BJ (cell line): Measurements from ENCODE around the gene CDC23. TPM values are rescaled to one million over a fixed set of nuclear protein-coding genes. Genes with fewer than 3 reads are reported as not detected.
"Not testable (repeated sequence)": the region's sequence is repeated elsewhere in the genome, so short reads cannot be mapped to it uniquely, and the experiment has no call there.

ENCODE experiments used
- CTCF ChIA-PET: fragments of 350-600 bp; formaldehyde crosslinking; extraction: SDS; loops from one replicate; lab custom pipeline; 2021; ENCODE audit warnings: antibody characterized with exemption, inconsistent platforms; lab: Yijun Ruan, JAX
- POLR2A ChIA-PET: fragments of 300-600 bp; sonication (Branson Sonifier 250); formaldehyde crosslinking; extraction: SDS; loops from one replicate; lab custom pipeline; 2021; ENCODE audit warnings: antibody characterized with exemption; lab: Charles Lee
- DNase-seq: peaks from one replicate; pipeline ENCODE4 v3.0.0-alpha.2; 2011; ENCODE audit warnings: low read depth
- H3K27me3 ChIP-seq: 2 replicates; pipeline ENCODE4 v1.6.0; 2011; ENCODE audit warnings: low read length; ENCODE audit not compliant: control insufficient read depth, insufficient read depth
- H3K36me3 ChIP-seq: 2 replicates; pipeline ENCODE4 v1.5.1; 2011; ENCODE audit warnings: low read length; ENCODE audit not compliant: control insufficient read depth, insufficient read depth
- H3K4me3 ChIP-seq: 2 replicates; pipeline ENCODE4 v1.5.1; 2011; ENCODE audit warnings: low read depth, mild to moderate bottlenecking, control low read depth, low read length
- CTCF ChIP-seq: IDR thresholded peaks from 2 replicates; pipeline ENCODE4 v1.5.1; 2011; ENCODE audit warnings: low read depth, mild to moderate bottlenecking, control low read depth, inconsistent platforms, low read length, moderate library complexity; ENCODE audit not compliant: insufficient read depth
- polyA plus RNA-seq: library from polyadenylated mRNA; depleted of rRNA; stranded (reverse); fragments of >200 nt; gene quantifications from 2 replicates; pipeline ENCODE4 v1.2.3, GENCODE V29; 2011

CDC23 gene
- polyA plus RNA-seq, 1 experiment: 20.9 TPM

GRCh38 chr5:138216799-138217198 is 3.7 kb upstream of the CDC23 start:
- ChIA-PET CTCF (no interaction called here), POLR2A (no interaction called here)

GRCh38 chr5:138212828-138213160 is 329 bp downstream of the CDC23 start:
- DNase-seq: no peak
- Histone ChIP-seq H3K27me3 (no peaks in the 10 kb centered on the region), H3K36me3 (peaks cover 3% of the 10 kb centered on the region), H3K4me3 (peak overlapping the region; percentile 96)
- ChIA-PET POLR2A (interaction anchor here (0.6 kb wide), 1 partner anchor 12 kb away, joined by 3 read pairs; no protein-coding TSS in a partner anchor), CTCF (interaction anchor here (0.7 to 2.8 kb wide), 3 partner anchors 10 to 141 kb away, joined by 3 to 15 read pairs (median 3); no protein-coding TSS in a partner anchor)
- no peak for TF ChIP-seq CTCF

More at GRCh38 chr5:138216799-138217198, 3.7 kb upstream of the CDC23 start:
- Histone ChIP-seq H3K27me3 (no peaks in the 10 kb centered on the region), H3K36me3 (no peaks in the 10 kb centered on the region), H3K4me3 (no peak overlapping the region)
- DNase-seq: no peak
- TF ChIP-seq CTCF: no peak

- no peak for DNase-seq
- ChIA-PET CTCF (no interaction called here), POLR2A (no interaction called here)
- TF ChIP-seq CTCF: no peak
- Histone ChIP-seq H3K36me3 (peaks cover 3% of the 10 kb centered on the region), H3K27me3 (no peaks in the 10 kb centered on the region), H3K4me3 (no peak overlapping the region)
Observed at GRCh38 chr5:138210985-138211384, 2.1 kb downstream of the CDC23 start.

- DNase-seq, H3K4me3 ChIP-seq, POLR2A ChIA-PET, H3K27me3 ChIP-seq: not testable (repeated sequence)
- peaks cover 12% of the 10 kb centered on the region for H3K36me3 ChIP-seq
- CTCF ChIA-PET: interaction anchor here (0.6 kb wide), 1 partner anchor 112 kb away, joined by 3 read pairs; no protein-coding TSS in a partner anchor
Observed at GRCh38 chr5:138193859-138194258, 19.3 kb downstream of the CDC23 start.

GRCh38 chr5:138192826-138193225 is 20.3 kb downstream of the CDC23 start:
- H3K36me3 ChIP-seq: peaks cover 13% of the 10 kb centered on the region
- no peak for DNase-seq
- ChIA-PET CTCF (interaction anchor here (1.2 kb wide), 1 partner anchor 13 kb away, joined by 4 read pairs; the partner anchor contains the start of gene KIF20A), POLR2A (no interaction called here)
- H3K27me3 ChIP-seq: no peaks in the 10 kb centered on the region
- no peak for TF ChIP-seq CTCF
- no peak overlapping the region for H3K4me3 ChIP-seq

- Histone ChIP-seq H3K4me3 (no peak overlapping the region), H3K27me3 (no peaks in the 10 kb centered on the region), H3K36me3 (peaks cover 18% of the 10 kb centered on the region)
- no peak for TF ChIP-seq CTCF
- ChIA-PET POLR2A (no interaction called here), CTCF (interaction anchor here (1.3 to 4.8 kb wide), 3 partner anchors 9 to 153 kb away, joined by 3 to 13 read pairs (median 3); partner anchors contain the start of genes BRD8 and KIF20A)
- DNase-seq: no peak
Observed at GRCh38 chr5:138188626-138189025, 24.5 kb downstream of the CDC23 start.
